Activated CD8-positive, alpha-beta T cell treated with anti-CD3 and anti-CD28 coated beads for 36 hours (primary cell): ENCODE measurements around the gene LMF1. TPM values are rescaled to one million over a fixed set of nuclear protein-coding genes. Genes with fewer than 3 reads are reported as not detected.

Experiments used
- ATAC-seq: fragments of 200-7000 bp; cut with Tn5 transposase; one replicate; pipeline ENCODE4 v1.10.0; 2021; ENCODE audit warnings: mild to moderate bottlenecking, moderate library complexity
- CTCF ChIA-PET: fragments of 350-600 bp; sonication (Branson Sonifier 250); formaldehyde crosslinking; loops from one replicate; lab custom pipeline; 2021; ENCODE audit warnings: antibody characterized with exemption; lab: Charles Lee
- POLR2A ChIA-PET: fragments of 350-600 bp; sonication (Branson Sonifier 250); formaldehyde crosslinking; loops from one replicate; lab custom pipeline; 2021; ENCODE audit warnings: antibody characterized with exemption; lab: Charles Lee
- DNase-seq: peaks from one replicate; pipeline ENCODE4 v3.0.0-alpha.2; 2020
- H3K27ac Mint-ChIP-seq: one replicate; pipeline ENCODE4 v1.8.0; 2021; ENCODE audit warnings: mild to moderate bottlenecking, mixed read lengths
- H3K27me3 Mint-ChIP-seq: one replicate; pipeline ENCODE4 v1.8.0; 2021; ENCODE audit warnings: mixed read lengths
- H3K36me3 Mint-ChIP-seq: one replicate; pipeline ENCODE4 v1.8.0; 2021; ENCODE audit warnings: low read depth, mixed read lengths
- H3K4me1 Mint-ChIP-seq: one replicate; pipeline ENCODE4 v1.8.0; 2021; ENCODE audit warnings: low read depth, mixed read lengths
- H3K4me3 Mint-ChIP-seq: one replicate; pipeline ENCODE4 v1.8.0; 2021; ENCODE audit warnings: mild to moderate bottlenecking, moderate library complexity, mixed read lengths
- H3K9me3 Mint-ChIP-seq: one replicate; pipeline ENCODE4 v1.8.0; 2021; ENCODE audit warnings: mixed read lengths
- CTCF ChIP-seq: fragments of 200-600 bp; IDR thresholded peaks from one replicate; pipeline ENCODE4 v1.8.0; 2022; ENCODE audit warnings: antibody characterized with exemption, mild to moderate bottlenecking
- intact Hi-C: fragments of 100-400 bp; cut with micrococcal nuclease; formaldehyde crosslinking; loops from one replicate; pipeline ENCODE4 v1.10.0; 2022
- total RNA-seq, 2 experiments: library from RNA; stranded (reverse); gene quantifications; one replicate each; pipeline ENCODE4 v1.2.3, GENCODE V29; 2021

The LMF1 gene
- total RNA-seq, 2 experiments from 2014 or later, result 8.7 to 9.7 TPM

GRCh38 chr16:1007284-1007850 is 36.6 kb upstream of the LMF1 start:
- H3K4me3 Mint-ChIP-seq, result no peak overlapping the region
- no peak for TF ChIP-seq CTCF
- ChIA-PET POLR2A (no interaction called here), CTCF (no interaction called here)
- peaks cover 31% of the 10 kb centered on the region for H3K4me1 Mint-ChIP-seq
- no peak overlapping the region for H3K27ac Mint-ChIP-seq
- no peaks in the 10 kb centered on the region for H3K36me3 Mint-ChIP-seq
- ATAC-seq (no peak), DNase-seq (no peak)
- intact Hi-C loops, result no loop called here
- no peaks in the 10 kb centered on the region for H3K27me3 Mint-ChIP-seq
- H3K9me3 Mint-ChIP-seq, result no peaks in the 10 kb centered on the region

GRCh38 chr16:1006781-1007180 is 36.0 kb upstream of the LMF1 start:
- Mint-ChIP-seq H3K4me3 (no peak overlapping the region), H3K36me3 (no peaks in the 10 kb centered on the region), H3K27me3 (no peaks in the 10 kb centered on the region), H3K27ac (no peak overlapping the region), H3K4me1 (peaks cover 35% of the 10 kb centered on the region), H3K9me3 (no peaks in the 10 kb centered on the region)
- POLR2A ChIA-PET, result interaction anchor here (0.9 to 1.0 kb wide), 2 partner anchors 9 to 48 kb away, joined by 3 to 4 read pairs; no protein-coding TSS in a partner anchor
- DNase-seq, result no peak
- no peak for ATAC-seq
- TF ChIP-seq CTCF, result no peak
- intact Hi-C loops, result no loop called here
- CTCF ChIA-PET, result no interaction called here

- Mint-ChIP-seq H3K36me3 (no peaks in the 10 kb centered on the region), H3K4me1 (peaks cover 38% of the 10 kb centered on the region), H3K4me3 (no peak overlapping the region), H3K9me3 (no peaks in the 10 kb centered on the region), H3K27ac (no peak overlapping the region), H3K27me3 (no peaks in the 10 kb centered on the region)
- intact Hi-C loops, result no loop called here
- TF ChIP-seq CTCF, result no peak
- DNase-seq (no peak), ATAC-seq (no peak)
- ChIA-PET POLR2A (interaction anchor here (0.8 kb wide), 1 partner anchor 271 kb away, joined by 3 read pairs; no protein-coding TSS in a partner anchor), CTCF (interaction anchor here (1.2 kb wide), 1 partner anchor 52 kb away, joined by 4 read pairs; no protein-coding TSS in a partner anchor)
Measured at GRCh38 chr16:1005286-1005685, 34.5 kb upstream of the LMF1 start.

- no peaks in the 10 kb centered on the region for H3K9me3 Mint-ChIP-seq
- ChIA-PET POLR2A (interaction anchor here (0.9 to 1.8 kb wide), 4 partner anchors 18 to 27 kb away, joined by 3 to 5 read pairs (median 4); partner anchors contain the start of gene SOX8), CTCF (interaction anchor here (1.0 to 1.8 kb wide), 2 partner anchors 39 to 54 kb away, joined by 4 to 5 read pairs; no protein-coding TSS in a partner anchor)
- H3K27me3 Mint-ChIP-seq, result no peaks in the 10 kb centered on the region
- ATAC-seq, result peak; percentile 64
- DNase-seq, result peak; percentile 73
- no peak for TF ChIP-seq CTCF
- peaks cover 43% of the 10 kb centered on the region for H3K4me1 Mint-ChIP-seq
- intact Hi-C loops, result no loop called here
- peak overlapping the region; percentile 67 for H3K27ac Mint-ChIP-seq
- H3K4me3 Mint-ChIP-seq, result peak overlapping the region; percentile 32
- H3K36me3 Mint-ChIP-seq, result no peaks in the 10 kb centered on the region
Measured at GRCh38 chr16:1003391-1004347, 32.9 kb upstream of the LMF1 start.
